ENCODE results near the gene MRPS7.
"Not testable (repeated sequence)": the region's sequence is repeated elsewhere in the genome, so short reads cannot be mapped to it uniquely, and the experiment has no call there.

Gene MRPS7

GRCh38 chr17:75271233-75271954 is 9.7 kb downstream of the MRPS7 start:
- Mint-ChIP-seq H3K9me3 (no peaks in the 10 kb centered on the region), H3K27ac (no peak overlapping the region), H3K4me3 (peak overlapping the region; percentile 73 to 84 (median 79)), H3K36me3 (ENCODE audit: low read depth) (peaks cover 6% of the 10 kb centered on the region), H3K4me1 (peaks cover 28% of the 10 kb centered on the region), H3K27me3 (ENCODE audit: low read depth) (peaks cover 7% of the 10 kb centered on the region)
- TF ChIP-seq, protein P1, sequence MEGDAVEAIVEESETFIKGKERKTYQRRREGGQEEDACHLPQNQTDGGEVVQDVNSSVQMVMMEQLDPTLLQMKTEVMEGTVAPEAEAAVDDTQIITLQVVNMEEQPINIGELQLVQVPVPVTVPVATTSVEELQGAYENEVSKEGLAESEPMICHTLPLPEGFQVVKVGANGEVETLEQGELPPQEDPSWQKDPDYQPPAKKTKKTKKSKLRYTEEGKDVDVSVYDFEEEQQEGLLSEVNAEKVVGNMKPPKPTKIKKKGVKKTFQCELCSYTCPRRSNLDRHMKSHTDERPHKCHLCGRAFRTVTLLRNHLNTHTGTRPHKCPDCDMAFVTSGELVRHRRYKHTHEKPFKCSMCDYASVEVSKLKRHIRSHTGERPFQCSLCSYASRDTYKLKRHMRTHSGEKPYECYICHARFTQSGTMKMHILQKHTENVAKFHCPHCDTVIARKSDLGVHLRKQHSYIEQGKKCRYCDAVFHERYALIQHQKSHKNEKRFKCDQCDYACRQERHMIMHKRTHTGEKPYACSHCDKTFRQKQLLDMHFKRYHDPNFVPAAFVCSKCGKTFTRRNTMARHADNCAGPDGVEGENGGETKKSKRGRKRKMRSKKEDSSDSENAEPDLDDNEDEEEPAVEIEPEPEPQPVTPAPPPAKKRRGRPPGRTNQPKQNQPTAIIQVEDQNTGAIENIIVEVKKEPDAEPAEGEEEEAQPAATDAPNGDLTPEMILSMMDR (IDR thresholded peaks at IDR 0.05; ENCODE audit: unreplicated experiment in 3 of 3), result peak; percentile 71 to 80 (median 78)

DNA sequence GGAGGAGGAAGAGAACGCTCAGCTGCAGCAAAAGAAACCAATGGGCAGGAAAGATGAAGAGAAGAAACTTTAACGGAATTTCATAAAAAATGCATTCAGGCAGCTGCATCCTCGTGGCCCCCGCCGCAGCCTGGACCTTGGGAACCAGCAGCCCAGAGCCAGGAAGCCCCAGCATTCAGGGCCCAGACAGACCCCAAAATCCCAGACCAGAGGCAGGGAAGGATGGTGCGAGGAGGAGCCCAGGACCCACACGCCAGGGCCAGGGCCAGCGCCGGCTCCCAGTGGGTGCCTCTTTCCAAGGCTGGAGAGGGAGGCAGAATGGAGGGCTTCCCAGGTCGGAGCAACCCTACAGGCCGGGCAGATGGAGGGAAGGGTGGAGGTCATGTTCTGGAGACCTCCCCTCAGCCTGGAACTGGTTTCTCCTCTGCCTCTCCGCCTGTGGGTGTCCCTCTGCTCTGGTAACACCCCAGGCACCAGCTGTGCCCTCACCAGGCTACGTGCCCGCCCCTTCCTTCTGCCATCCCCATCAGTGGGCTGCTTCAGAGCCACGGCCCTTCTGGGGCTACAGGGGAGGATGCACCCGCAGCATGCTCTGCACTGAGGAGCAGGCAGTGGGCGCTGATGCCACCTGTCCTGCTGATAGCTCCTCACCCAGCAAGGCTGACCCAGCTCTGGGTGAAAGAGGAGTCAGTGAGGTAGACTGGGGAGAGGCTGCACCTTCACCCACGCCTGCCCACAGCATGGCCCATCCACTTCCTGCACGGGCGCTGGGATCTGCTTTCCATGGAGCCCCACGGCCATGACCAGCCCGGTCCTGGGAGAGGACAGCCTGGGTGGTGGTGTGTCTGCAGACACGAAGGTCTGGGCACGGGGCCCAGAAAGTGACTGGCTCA is 10.5 kb downstream of the MRPS7 start:
- peaks cover 23% of the 10 kb centered on the region for H3K4me1 Mint-ChIP-seq
- H3K27me3 Mint-ChIP-seq (ENCODE audit: low read depth), result peaks cover 7% of the 10 kb centered on the region
- TF ChIP-seq, protein P1 (IDR thresholded peaks at IDR 0.05; ENCODE audit: unreplicated experiment in 3 of 3), result no peak
- H3K4me3 Mint-ChIP-seq, result peak overlapping the region; percentile 73 to 84 (median 79)
- peaks cover under 1% of the 10 kb centered on the region for H3K36me3 Mint-ChIP-seq (ENCODE audit: low read depth)
- H3K27ac Mint-ChIP-seq, result peak overlapping the region in 1 of 3 experiments; percentile 30
- no peaks in the 10 kb centered on the region for H3K9me3 Mint-ChIP-seq

DNA sequence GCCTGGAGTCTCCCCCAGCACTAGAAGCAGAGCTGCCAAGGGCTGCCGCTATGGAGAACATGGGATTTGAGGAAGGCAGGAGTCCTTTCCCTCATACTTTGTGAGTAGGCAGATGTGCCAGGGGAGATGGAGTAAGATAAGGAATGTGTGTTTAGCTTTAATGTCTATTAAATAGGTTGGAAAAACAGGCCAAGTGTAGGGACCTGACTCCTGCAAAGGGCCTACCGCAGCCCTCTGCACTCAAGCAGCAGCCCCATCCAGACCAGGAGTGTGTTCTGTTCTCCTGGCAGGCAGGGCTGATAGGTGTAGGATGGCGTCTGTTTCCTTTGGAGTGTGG is 11.1 kb downstream of the MRPS7 start:
- Mint-ChIP-seq H3K4me1 (peaks cover 23% of the 10 kb centered on the region), H3K27ac (peak overlapping the region in 1 of 3 experiments; percentile 30), H3K36me3 (ENCODE audit: low read depth) (no peaks in the 10 kb centered on the region), H3K27me3 (ENCODE audit: low read depth) (peaks cover 6% of the 10 kb centered on the region), H3K4me3 (peak overlapping the region; percentile 72 to 79 (median 79)), H3K9me3 (no peaks in the 10 kb centered on the region)
- TF ChIP-seq, protein P1 (IDR thresholded peaks at IDR 0.05; ENCODE audit: unreplicated experiment in 3 of 3), result no peak

DNA sequence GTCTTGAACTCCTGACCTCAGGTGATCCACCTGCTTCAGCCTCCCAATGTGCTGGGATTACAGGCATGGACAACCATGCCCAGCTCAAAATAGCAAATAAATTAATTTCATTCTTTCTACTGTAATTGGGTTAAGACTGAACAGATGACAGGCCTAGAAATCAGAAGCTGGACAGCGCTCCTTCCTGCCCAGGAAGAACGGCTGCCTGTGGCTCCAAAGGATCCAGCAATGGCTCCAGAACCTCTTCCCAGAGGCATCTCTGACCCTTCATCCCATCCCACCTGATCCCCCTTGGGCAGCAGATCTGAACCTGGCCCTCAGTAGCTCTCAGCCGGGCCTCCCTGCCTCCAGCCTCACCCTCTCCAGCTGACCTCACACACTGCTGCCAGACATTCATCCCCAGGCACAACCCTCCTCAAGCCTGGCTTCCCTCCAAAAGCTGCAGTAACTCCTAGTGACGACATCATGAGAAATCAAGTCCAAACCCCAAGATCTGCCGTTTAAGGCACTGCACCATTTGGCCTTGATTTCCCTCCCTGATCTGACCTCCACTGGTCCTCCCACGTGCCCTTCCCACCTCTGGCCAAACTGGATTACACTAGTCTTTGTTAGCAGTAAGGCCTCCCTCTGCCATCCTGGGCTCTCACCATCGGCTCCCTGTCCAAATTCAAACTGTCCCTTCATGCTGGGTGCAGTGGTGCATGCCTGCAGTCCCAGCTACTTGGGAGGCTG is 12.5 kb downstream of the MRPS7 start:
- TF ChIP-seq, protein P1 (IDR thresholded peaks at IDR 0.05; ENCODE audit: unreplicated experiment in 3 of 3), result no peak
- Mint-ChIP-seq H3K4me3 (peak overlapping the region; percentile 49 to 75 (median 56)), H3K9me3 (no peaks in the 10 kb centered on the region), H3K36me3 (ENCODE audit: low read depth) (no peaks in the 10 kb centered on the region), H3K4me1 (peaks cover 19% of the 10 kb centered on the region), H3K27ac (no peak overlapping the region), H3K27me3 (ENCODE audit: low read depth) (peaks cover 2% of the 10 kb centered on the region)

- Mint-ChIP-seq H3K27me3 (ENCODE audit: low read depth) (no peaks in the 10 kb centered on the region), H3K4me3 (no peak overlapping the region), H3K4me1 (peaks cover 6% of the 10 kb centered on the region), H3K9me3 (no peaks in the 10 kb centered on the region), H3K36me3 (ENCODE audit: low read depth) (peaks cover 3% of the 10 kb centered on the region), H3K27ac (no peak overlapping the region)
- TF ChIP-seq, protein P1 (IDR thresholded peaks at IDR 0.05; ENCODE audit: unreplicated experiment in 3 of 3), result no peak
Observed at GRCh38 chr17:75277664-75278071, 16.0 kb downstream of the MRPS7 start.

DNA sequence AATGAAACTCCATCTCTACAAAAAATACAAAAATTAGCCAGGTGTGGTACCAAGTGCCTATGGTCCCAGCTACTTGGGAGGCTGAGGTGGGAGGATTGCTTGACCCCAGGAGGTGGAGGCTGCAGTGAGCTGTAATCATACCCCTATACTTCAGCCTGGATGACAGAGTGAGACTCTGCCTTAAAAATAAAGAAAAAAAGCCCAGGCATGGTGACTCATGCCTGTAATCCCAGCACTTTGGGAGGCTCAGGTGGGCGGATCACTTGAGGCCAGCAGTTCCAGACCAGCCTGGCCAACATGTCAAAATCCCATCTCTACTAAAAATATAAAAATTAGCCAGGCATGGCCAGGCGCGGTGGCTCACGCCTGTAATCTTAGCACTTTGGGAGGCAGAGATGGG is 18.5 kb downstream of the MRPS7 start:
- H3K4me3 Mint-ChIP-seq; H3K9me3 Mint-ChIP-seq; H3K27ac Mint-ChIP-seq; H3K4me1 Mint-ChIP-seq; H3K36me3 Mint-ChIP-seq (ENCODE audit: low read depth); H3K27me3 Mint-ChIP-seq (ENCODE audit: low read depth): not testable (repeated sequence)

Measured in nephron (organoid).